ENCODE measurements around the gene SMC4. TPM values are rescaled to one million over a fixed set of nuclear protein-coding genes. Genes with fewer than 3 reads are reported as not detected.

The SMC4 gene
- total and polyA plus RNA-seq, 8 donors, result 6.5 to 15.7 (median 10.0) TPM

DNA sequence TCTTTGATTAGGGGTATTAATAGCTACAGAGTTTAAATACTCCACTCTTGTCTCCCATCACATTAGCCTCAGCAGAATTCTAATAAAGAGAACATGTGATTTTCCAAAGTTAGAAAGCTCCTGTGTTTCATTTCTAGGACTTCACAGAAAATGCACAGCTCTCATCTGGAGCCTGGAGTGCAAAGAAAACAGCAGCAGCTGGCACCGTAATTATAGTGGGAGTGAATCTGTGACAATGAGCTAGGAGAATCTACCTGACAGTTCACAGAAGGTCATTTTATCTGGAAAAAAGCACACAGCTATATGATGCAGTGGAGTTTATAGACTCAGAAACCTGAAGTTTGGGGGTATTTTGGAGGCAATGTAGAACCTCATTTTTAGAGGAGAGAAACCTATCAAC, 55.5 kb downstream of the SMC4 start:
- ATAC-seq (peak in 2 of 4 donors; percentile 47 to 60), DNase-seq (no peak), FAIRE-seq (no peak)
- Histone ChIP-seq H3K27ac (no peak overlapping the region), H3K4me3 (no peak overlapping the region), H3K27me3 (no peaks in the 10 kb centered on the region), H3K36me3 (no peaks in the 10 kb centered on the region), H3K9me3 (no peaks in the 10 kb centered on the region), H3K4me1 (no peaks in the 10 kb centered on the region)
- intact Hi-C loops (cut with DNase I), result no loop called here
- TF ChIP-seq, protein P1, sequence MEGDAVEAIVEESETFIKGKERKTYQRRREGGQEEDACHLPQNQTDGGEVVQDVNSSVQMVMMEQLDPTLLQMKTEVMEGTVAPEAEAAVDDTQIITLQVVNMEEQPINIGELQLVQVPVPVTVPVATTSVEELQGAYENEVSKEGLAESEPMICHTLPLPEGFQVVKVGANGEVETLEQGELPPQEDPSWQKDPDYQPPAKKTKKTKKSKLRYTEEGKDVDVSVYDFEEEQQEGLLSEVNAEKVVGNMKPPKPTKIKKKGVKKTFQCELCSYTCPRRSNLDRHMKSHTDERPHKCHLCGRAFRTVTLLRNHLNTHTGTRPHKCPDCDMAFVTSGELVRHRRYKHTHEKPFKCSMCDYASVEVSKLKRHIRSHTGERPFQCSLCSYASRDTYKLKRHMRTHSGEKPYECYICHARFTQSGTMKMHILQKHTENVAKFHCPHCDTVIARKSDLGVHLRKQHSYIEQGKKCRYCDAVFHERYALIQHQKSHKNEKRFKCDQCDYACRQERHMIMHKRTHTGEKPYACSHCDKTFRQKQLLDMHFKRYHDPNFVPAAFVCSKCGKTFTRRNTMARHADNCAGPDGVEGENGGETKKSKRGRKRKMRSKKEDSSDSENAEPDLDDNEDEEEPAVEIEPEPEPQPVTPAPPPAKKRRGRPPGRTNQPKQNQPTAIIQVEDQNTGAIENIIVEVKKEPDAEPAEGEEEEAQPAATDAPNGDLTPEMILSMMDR (IDR thresholded peaks at IDR 0.05), result no peak
- WGBS, 2 donors, result 66 to 68% methylated on average over 1 of the region's 1 CpG

DNA sequence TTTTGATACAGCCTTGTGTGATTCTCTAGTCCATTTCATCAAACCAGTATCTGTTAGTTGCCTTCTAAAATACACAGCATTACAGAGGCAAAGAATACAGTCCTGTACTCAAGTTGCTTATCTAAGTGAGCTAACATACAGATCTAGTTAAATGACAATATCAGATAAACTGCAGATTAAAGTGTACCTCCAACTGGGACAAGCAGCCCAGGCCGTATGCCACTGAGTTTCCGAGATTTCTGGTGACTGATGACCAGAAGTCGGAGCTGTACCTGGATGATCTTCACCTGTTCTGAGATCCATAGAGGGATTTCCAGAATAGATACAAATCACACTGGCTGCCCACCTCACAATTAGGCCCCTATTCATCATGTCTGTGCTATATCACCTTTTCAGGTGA, 56.4 kb downstream of the SMC4 start:
- TF ChIP-seq, protein P1 (IDR thresholded peaks at IDR 0.05), result no peak
- Histone ChIP-seq H3K4me1 (no peaks in the 10 kb centered on the region), H3K36me3 (no peaks in the 10 kb centered on the region), H3K27ac (no peak overlapping the region), H3K27me3 (no peaks in the 10 kb centered on the region), H3K9me3 (no peaks in the 10 kb centered on the region), H3K4me3 (no peak overlapping the region)
- ATAC-seq (no peak), FAIRE-seq (no peak), DNase-seq (no peak)
- intact Hi-C loops (cut with DNase I), result no loop called here
- 75 to 77% methylated on average over 3 of the region's 3 CpGs for WGBS, 2 donors

DNA sequence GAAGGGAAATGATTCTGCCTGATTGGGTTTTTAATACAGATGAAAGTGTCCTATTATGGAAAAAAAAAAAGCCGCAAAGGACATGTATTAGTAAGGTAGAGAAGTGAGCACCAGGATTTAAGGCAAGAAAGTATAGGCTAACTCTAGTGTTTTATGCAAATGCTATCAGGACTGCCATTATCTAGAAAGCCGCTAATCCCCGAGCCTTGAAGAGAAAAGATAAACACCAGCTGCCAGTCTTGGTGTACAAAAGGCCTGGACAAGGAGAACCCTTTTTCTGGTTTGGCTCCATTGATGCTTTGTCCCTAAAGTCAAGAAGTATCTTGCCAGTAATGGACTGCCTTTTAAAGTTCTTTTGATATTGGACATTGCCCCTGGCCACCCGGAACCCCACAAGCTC, 58.7 kb downstream of the SMC4 start:
- ATAC-seq, result no peak
- 61 to 70% methylated on average over 4 of the region's 4 CpGs for WGBS, 2 donors
- FAIRE-seq, result no peak

DNA sequence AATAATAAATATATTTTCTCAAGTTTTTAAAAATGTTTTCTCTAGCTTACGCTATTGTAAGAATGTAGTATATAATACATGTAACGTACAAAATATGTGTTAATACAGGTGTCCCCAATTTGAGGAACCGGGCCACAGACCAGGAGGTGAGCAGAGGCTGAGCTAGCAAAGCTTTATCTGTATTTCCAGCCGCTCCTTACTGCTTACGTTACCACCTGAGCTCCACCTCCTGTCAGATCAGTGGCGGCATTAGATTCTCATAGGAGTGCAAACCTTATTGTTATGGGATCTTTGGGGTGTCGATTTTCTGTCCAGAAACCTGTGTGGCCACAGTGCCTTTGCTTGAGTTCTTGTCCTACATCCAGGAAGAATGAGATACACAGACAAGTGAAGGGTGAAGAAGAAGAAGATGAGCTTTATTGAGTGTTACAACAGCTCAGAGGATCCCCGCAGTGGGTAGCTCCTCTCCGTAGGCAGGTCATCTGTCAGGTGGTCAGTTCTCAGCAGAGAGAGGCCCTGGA, 60.1 kb downstream of the SMC4 start:
- 78 to 79% methylated on average over 9 of the region's 9 CpGs for WGBS, 2 donors
- no peak overlapping the region for H3K27ac ChIP-seq
- H3K9me3 ChIP-seq, result no peaks in the 10 kb centered on the region
- no peaks in the 10 kb centered on the region for H3K27me3 ChIP-seq
- DNase-seq (no peak), FAIRE-seq (no peak), ATAC-seq (no peak)
- H3K4me3 ChIP-seq, result no peak overlapping the region
- TF ChIP-seq, protein P1 (IDR thresholded peaks at IDR 0.05), result no peak
- no peaks in the 10 kb centered on the region for H3K4me1 ChIP-seq
- no peaks in the 10 kb centered on the region for H3K36me3 ChIP-seq
- intact Hi-C loops (cut with DNase I), result no loop called here

More for the DNA sequence above, 58.7 kb downstream of the SMC4 start:
- no peaks in the 10 kb centered on the region for H3K36me3 ChIP-seq
- DNase-seq, result no peak
- H3K4me1 ChIP-seq, result no peaks in the 10 kb centered on the region
- TF ChIP-seq, protein P1 (IDR thresholded peaks at IDR 0.05), result no peak
- no peak overlapping the region for H3K4me3 ChIP-seq
- H3K27ac ChIP-seq, result no peak overlapping the region
- H3K27me3 ChIP-seq, result no peaks in the 10 kb centered on the region
- intact Hi-C loops (cut with DNase I), result no loop called here
- no peaks in the 10 kb centered on the region for H3K9me3 ChIP-seq

DNA sequence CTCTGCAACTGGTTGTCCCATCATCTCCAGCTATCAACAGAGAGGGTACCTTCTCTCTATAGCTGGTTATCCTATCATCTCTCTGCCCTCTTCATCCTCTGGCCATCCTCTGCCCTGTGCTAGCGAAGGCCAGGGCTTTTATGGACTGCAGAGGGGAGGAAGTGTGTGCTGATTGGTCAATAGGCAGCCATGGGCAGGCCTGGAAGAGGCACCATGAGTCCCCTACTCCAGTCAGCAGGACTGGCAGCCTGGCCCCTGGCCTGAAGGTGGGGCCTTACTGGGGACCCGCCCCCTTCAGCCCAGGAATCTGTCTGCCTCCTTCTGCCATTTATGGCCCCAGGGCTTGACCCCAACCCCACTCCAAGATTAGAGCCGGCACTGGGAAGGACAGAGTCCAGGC, 60.6 kb downstream of the SMC4 start:
- H3K36me3 ChIP-seq, result no peaks in the 10 kb centered on the region
- H3K27me3 ChIP-seq, result no peaks in the 10 kb centered on the region
- no peak for FAIRE-seq
- TF ChIP-seq, protein P1 (IDR thresholded peaks at IDR 0.05), result no peak
- H3K4me1 ChIP-seq, result no peaks in the 10 kb centered on the region
- H3K27ac ChIP-seq, result no peak overlapping the region
- intact Hi-C loops (cut with DNase I), result no loop called here
- DNase-seq, result no peak
- no peaks in the 10 kb centered on the region for H3K9me3 ChIP-seq
- WGBS, 2 donors, result 66 to 81% methylated on average over 3 of the region's 3 CpGs
- no peak for ATAC-seq
- H3K4me3 ChIP-seq, result no peak overlapping the region

Measured in pancreas (tissue), 10 donors.